GM18870 (cell line): ENCODE measurements around the gene PGA3.
"Not testable (repeated sequence)": the region's sequence is repeated elsewhere in the genome, so short reads cannot be mapped to it uniquely, and the experiment has no call there.

ENCODE experiments used
- ATAC-seq: cut with Tn5 transposase; IDR thresholded peaks from one replicate; pipeline ENCODE4 v1.9.1; 2021; ENCODE audit warnings: moderate library complexity; ENCODE audit not compliant: unreplicated experiment

PGA3 gene

GRCh38 chr11:61204502-61205059 lies 1.3 kb downstream of the PGA3 start:
- not testable (repeated sequence) for ATAC-seq

GRCh38 chr11:61207636-61208310 lies 4.5 kb downstream of the PGA3 start:
- not testable (repeated sequence) for ATAC-seq

GRCh38 chr11:61210629-61211028 lies 7.3 kb downstream of the PGA3 start:
- not testable (repeated sequence) for ATAC-seq

GRCh38 chr11:61211327-61211952 lies 8.1 kb downstream of the PGA3 start:
- ATAC-seq, result not testable (repeated sequence)

GRCh38 chr11:61212202-61212601 lies 8.9 kb downstream of the PGA3 start:
- ATAC-seq, result not testable (repeated sequence)

- ATAC-seq, result not testable (repeated sequence)
Measured at GRCh38 chr11:61213711-61214324, 10.5 kb downstream of the PGA3 start.

GRCh38 chr11:61218306-61218705 lies 15.0 kb downstream of the PGA3 start:
- ATAC-seq, result not testable (repeated sequence)

- not testable (repeated sequence) for ATAC-seq
Measured at GRCh38 chr11:61219016-61219415, 15.7 kb downstream of the PGA3 start.

- not testable (repeated sequence) for ATAC-seq
Measured at GRCh38 chr11:61222047-61222446, 18.7 kb downstream of the PGA3 start, which contains the start of gene PGA4. Gene PGA4 (plus strand): TSS chr11:61222347. CDS start chr11:61222401, 54 bp downstream.

GRCh38 chr11:61222692-61223091 lies 19.4 kb downstream of the PGA3 start:
- not testable (repeated sequence) for ATAC-seq

- not testable (repeated sequence) for ATAC-seq
Measured at GRCh38 chr11:61226457-61227137, 23.3 kb downstream of the PGA3 start.

GRCh38 chr11:61229458-61229857 lies 26.1 kb downstream of the PGA3 start:
- ATAC-seq, result not testable (repeated sequence)

- ATAC-seq, result not testable (repeated sequence)
Measured at GRCh38 chr11:61231033-61231432, 27.7 kb downstream of the PGA3 start.

GRCh38 chr11:61231585-61231984 lies 28.3 kb downstream of the PGA3 start:
- not testable (repeated sequence) for ATAC-seq

- not testable (repeated sequence) for ATAC-seq
Measured at GRCh38 chr11:61232548-61233145, 29.3 kb downstream of the PGA3 start.

- ATAC-seq, result not testable (repeated sequence)
Measured at GRCh38 chr11:61237130-61237529, 33.8 kb downstream of the PGA3 start.

- not testable (repeated sequence) for ATAC-seq
Measured at GRCh38 chr11:61240288-61240687, 37.0 kb downstream of the PGA3 start.

- ATAC-seq, result not testable (repeated sequence)
Measured at GRCh38 chr11:61240875-61241274, 37.6 kb downstream of the PGA3 start, which contains the start of gene PGA5. Gene PGA5 (plus strand): TSS chr11:61241175. CDS start chr11:61241227, 52 bp downstream.

GRCh38 chr11:61241526-61241925 lies 38.2 kb downstream of the PGA3 start:
- ATAC-seq, result not testable (repeated sequence)

- ATAC-seq, result not testable (repeated sequence)
Measured at GRCh38 chr11:61245284-61245964, 42.1 kb downstream of the PGA3 start.
